ENCODE results near the gene SLC35F1.

Gene SLC35F1

GRCh38 chr6:118042855-118043254, 135.8 kb downstream of the SLC35F1 start:
- DNase-seq (ENCODE audit: low read depth): no peak
- H3K4me3 ChIP-seq (ENCODE audit: control insufficient read depth, low read depth, low read length): no peak overlapping the region
- no peak for TF ChIP-seq CTCF (IDR thresholded peaks at IDR 0.05; ENCODE audit: control insufficient read depth, insufficient read depth, low read depth, low read length, missing control alignments)

GRCh38 chr6:118044275-118044674, 137.2 kb downstream of the SLC35F1 start:
- H3K4me3 ChIP-seq (ENCODE audit: control insufficient read depth, low read depth, low read length): no peak overlapping the region
- TF ChIP-seq CTCF (IDR thresholded peaks at IDR 0.05; ENCODE audit: control insufficient read depth, insufficient read depth, low read depth, low read length, missing control alignments): no peak
- DNase-seq (ENCODE audit: low read depth): no peak

GRCh38 chr6:118054082-118054481, 147.0 kb downstream of the SLC35F1 start:
- no peak for TF ChIP-seq CTCF (IDR thresholded peaks at IDR 0.05; ENCODE audit: control insufficient read depth, insufficient read depth, low read depth, low read length, missing control alignments)
- H3K4me3 ChIP-seq (ENCODE audit: control insufficient read depth, low read depth, low read length): no peak overlapping the region
- no peak for DNase-seq (ENCODE audit: low read depth)

GRCh38 chr6:118061666-118062065, 154.6 kb downstream of the SLC35F1 start:
- no peak for DNase-seq (ENCODE audit: low read depth)
- TF ChIP-seq CTCF (IDR thresholded peaks at IDR 0.05; ENCODE audit: control insufficient read depth, insufficient read depth, low read depth, low read length, missing control alignments): no peak

GRCh38 chr6:118080547-118080946, 173.5 kb downstream of the SLC35F1 start:
- DNase-seq (ENCODE audit: low read depth): no peak
- no peak overlapping the region for H3K4me3 ChIP-seq (ENCODE audit: control insufficient read depth, low read depth, low read length)
- TF ChIP-seq CTCF (IDR thresholded peaks at IDR 0.05; ENCODE audit: control insufficient read depth, insufficient read depth, low read depth, low read length, missing control alignments): no peak

More at GRCh38 chr6:118061666-118062065, 154.6 kb downstream of the SLC35F1 start:
- H3K4me3 ChIP-seq (ENCODE audit: control insufficient read depth, low read depth, low read length): no peak overlapping the region

GRCh38 chr6:118083711-118084110, 176.6 kb downstream of the SLC35F1 start:
- no peak overlapping the region for H3K4me3 ChIP-seq (ENCODE audit: control insufficient read depth, low read depth, low read length)
- no peak for DNase-seq (ENCODE audit: low read depth)
- TF ChIP-seq CTCF (IDR thresholded peaks at IDR 0.05; ENCODE audit: control insufficient read depth, insufficient read depth, low read depth, low read length, missing control alignments): no peak

GRCh38 chr6:118085665-118086064, 178.6 kb downstream of the SLC35F1 start:
- DNase-seq (ENCODE audit: low read depth): no peak
- TF ChIP-seq CTCF (IDR thresholded peaks at IDR 0.05; ENCODE audit: control insufficient read depth, insufficient read depth, low read depth, low read length, missing control alignments): no peak

More at GRCh38 chr6:118085665-118086064, 178.6 kb downstream of the SLC35F1 start:
- no peak overlapping the region for H3K4me3 ChIP-seq (ENCODE audit: control insufficient read depth, low read depth, low read length)
